WTC11 (cell line): ENCODE measurements around the gene TBL1X.

Experiments used
- JUN ChIP-seq: sonication (generic); formaldehyde crosslinking; IDR thresholded peaks from 2 replicates; pipeline ENCODE4 v1.8.0; 2023; ENCODE audit warnings: mild to moderate bottlenecking, missing genetic modification reagents
- NR2C2 ChIP-seq: sonication (generic); formaldehyde crosslinking; IDR thresholded peaks from 2 replicates; pipeline ENCODE4 v1.8.0; 2022; ENCODE audit warnings: mild to moderate bottlenecking, missing genetic modification reagents
- SP1 ChIP-seq: sonication (generic); formaldehyde crosslinking; conservative IDR thresholded peaks from 2 replicates; pipeline ENCODE4 v1.8.1; 2022; ENCODE audit warnings: missing genetic modification reagents
- TEAD4 ChIP-seq: sonication (generic); formaldehyde crosslinking; IDR thresholded peaks from 2 replicates; pipeline ENCODE4 v1.8.0; 2022; ENCODE audit warnings: mild to moderate bottlenecking, missing genetic modification reagents
- ZNF121 ChIP-seq: sonication (generic); formaldehyde crosslinking; IDR thresholded peaks from 2 replicates; pipeline ENCODE4 v1.8.0; 2023; ENCODE audit warnings: missing genetic modification reagents
- TF ChIP-seq, protein P1 (sequence below): sonication (generic); formaldehyde crosslinking; IDR thresholded peaks from 2 replicates; pipeline ENCODE4 v1.8.1; 2023; ENCODE audit warnings: mild to moderate bottlenecking, missing genetic modification reagents
- TF ChIP-seq, protein P2 (sequence below): fragments of 200-600 bp; IDR thresholded peaks from 2 replicates; pipeline ENCODE4 v1.8.0; 2022; ENCODE audit warnings: antibody characterized with exemption
- TF ChIP-seq, protein P3 (sequence below): sonication (generic); formaldehyde crosslinking; IDR thresholded peaks from 2 replicates; pipeline ENCODE4 v1.8.0; 2022; ENCODE audit warnings: mild to moderate bottlenecking, missing genetic modification reagents
- TF ChIP-seq, protein P4 (sequence below): sonication (generic); formaldehyde crosslinking; IDR thresholded peaks from 2 replicates; pipeline ENCODE4 v1.8.0; 2023; ENCODE audit warnings: missing genetic modification reagents
- TF ChIP-seq, protein P5 (sequence below): sonication (generic); formaldehyde crosslinking; conservative IDR thresholded peaks from 2 replicates; pipeline ENCODE4 v1.8.1; 2023; ENCODE audit warnings: mild to moderate bottlenecking, low read depth, missing genetic modification reagents, moderate library complexity
- TF ChIP-seq, protein P6 (sequence below): sonication (generic); formaldehyde crosslinking; IDR thresholded peaks from 2 replicates; pipeline ENCODE4 v1.8.1; 2023; ENCODE audit warnings: mild to moderate bottlenecking, missing genetic modification reagents, moderate library complexity

DNA sequence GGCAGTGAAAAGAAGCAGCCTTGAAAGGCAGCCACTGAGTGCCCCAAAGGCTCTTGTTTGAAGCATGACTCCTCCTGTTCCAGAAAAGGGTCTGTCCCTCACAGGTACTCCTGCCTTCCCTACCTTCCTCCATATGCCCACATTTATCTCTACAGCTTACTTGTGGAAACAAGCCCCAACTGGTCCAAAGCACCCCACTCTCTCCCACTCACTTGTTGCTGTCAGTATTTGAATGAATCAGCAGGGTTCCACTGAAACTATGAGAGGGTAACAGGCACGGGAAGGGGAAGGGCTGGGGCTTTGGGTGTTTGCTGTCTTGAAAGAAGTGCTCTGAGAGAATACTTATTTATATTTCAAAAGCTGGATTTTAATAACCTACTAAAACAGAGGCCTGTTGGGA, 265.9 kb downstream of the TBL1X start:
- TF ChIP-seq, protein P1, sequence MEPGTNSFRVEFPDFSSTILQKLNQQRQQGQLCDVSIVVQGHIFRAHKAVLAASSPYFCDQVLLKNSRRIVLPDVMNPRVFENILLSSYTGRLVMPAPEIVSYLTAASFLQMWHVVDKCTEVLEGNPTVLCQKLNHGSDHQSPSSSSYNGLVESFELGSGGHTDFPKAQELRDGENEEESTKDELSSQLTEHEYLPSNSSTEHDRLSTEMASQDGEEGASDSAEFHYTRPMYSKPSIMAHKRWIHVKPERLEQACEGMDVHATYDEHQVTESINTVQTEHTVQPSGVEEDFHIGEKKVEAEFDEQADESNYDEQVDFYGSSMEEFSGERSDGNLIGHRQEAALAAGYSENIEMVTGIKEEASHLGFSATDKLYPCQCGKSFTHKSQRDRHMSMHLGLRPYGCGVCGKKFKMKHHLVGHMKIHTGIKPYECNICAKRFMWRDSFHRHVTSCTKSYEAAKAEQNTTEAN (CRISPR knock-in tag) = no peak
- TF ChIP-seq NR2C2 (CRISPR knock-in tag) = no peak
- TF ChIP-seq, protein P2, sequence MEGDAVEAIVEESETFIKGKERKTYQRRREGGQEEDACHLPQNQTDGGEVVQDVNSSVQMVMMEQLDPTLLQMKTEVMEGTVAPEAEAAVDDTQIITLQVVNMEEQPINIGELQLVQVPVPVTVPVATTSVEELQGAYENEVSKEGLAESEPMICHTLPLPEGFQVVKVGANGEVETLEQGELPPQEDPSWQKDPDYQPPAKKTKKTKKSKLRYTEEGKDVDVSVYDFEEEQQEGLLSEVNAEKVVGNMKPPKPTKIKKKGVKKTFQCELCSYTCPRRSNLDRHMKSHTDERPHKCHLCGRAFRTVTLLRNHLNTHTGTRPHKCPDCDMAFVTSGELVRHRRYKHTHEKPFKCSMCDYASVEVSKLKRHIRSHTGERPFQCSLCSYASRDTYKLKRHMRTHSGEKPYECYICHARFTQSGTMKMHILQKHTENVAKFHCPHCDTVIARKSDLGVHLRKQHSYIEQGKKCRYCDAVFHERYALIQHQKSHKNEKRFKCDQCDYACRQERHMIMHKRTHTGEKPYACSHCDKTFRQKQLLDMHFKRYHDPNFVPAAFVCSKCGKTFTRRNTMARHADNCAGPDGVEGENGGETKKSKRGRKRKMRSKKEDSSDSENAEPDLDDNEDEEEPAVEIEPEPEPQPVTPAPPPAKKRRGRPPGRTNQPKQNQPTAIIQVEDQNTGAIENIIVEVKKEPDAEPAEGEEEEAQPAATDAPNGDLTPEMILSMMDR = no peak
- no peak for TF ChIP-seq SP1 (CRISPR knock-in tag)
- no peak for TF ChIP-seq TEAD4
- TF ChIP-seq, protein P3, sequence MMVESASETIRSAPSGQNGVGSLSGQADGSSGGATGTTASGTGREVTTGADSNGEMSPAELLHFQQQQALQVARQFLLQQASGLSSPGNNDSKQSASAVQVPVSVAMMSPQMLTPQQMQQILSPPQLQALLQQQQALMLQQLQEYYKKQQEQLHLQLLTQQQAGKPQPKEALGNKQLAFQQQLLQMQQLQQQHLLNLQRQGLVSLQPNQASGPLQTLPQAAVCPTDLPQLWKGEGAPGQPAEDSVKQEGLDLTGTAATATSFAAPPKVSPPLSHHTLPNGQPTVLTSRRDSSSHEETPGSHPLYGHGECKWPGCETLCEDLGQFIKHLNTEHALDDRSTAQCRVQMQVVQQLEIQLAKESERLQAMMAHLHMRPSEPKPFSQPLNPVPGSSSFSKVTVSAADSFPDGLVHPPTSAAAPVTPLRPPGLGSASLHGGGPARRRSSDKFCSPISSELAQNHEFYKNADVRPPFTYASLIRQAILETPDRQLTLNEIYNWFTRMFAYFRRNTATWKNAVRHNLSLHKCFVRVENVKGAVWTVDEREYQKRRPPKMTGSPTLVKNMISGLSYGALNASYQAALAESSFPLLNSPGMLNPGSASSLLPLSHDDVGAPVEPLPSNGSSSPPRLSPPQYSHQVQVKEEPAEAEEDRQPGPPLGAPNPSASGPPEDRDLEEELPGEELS = no peak
- TF ChIP-seq, protein P4, sequence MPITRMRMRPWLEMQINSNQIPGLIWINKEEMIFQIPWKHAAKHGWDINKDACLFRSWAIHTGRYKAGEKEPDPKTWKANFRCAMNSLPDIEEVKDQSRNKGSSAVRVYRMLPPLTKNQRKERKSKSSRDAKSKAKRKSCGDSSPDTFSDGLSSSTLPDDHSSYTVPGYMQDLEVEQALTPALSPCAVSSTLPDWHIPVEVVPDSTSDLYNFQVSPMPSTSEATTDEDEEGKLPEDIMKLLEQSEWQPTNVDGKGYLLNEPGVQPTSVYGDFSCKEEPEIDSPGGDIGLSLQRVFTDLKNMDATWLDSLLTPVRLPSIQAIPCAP (CRISPR knock-in tag) = no peak
- TF ChIP-seq, protein P5, sequence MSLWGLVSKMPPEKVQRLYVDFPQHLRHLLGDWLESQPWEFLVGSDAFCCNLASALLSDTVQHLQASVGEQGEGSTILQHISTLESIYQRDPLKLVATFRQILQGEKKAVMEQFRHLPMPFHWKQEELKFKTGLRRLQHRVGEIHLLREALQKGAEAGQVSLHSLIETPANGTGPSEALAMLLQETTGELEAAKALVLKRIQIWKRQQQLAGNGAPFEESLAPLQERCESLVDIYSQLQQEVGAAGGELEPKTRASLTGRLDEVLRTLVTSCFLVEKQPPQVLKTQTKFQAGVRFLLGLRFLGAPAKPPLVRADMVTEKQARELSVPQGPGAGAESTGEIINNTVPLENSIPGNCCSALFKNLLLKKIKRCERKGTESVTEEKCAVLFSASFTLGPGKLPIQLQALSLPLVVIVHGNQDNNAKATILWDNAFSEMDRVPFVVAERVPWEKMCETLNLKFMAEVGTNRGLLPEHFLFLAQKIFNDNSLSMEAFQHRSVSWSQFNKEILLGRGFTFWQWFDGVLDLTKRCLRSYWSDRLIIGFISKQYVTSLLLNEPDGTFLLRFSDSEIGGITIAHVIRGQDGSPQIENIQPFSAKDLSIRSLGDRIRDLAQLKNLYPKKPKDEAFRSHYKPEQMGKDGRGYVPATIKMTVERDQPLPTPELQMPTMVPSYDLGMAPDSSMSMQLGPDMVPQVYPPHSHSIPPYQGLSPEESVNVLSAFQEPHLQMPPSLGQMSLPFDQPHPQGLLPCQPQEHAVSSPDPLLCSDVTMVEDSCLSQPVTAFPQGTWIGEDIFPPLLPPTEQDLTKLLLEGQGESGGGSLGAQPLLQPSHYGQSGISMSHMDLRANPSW (CRISPR knock-in tag) = no peak
- TF ChIP-seq, protein P6, sequence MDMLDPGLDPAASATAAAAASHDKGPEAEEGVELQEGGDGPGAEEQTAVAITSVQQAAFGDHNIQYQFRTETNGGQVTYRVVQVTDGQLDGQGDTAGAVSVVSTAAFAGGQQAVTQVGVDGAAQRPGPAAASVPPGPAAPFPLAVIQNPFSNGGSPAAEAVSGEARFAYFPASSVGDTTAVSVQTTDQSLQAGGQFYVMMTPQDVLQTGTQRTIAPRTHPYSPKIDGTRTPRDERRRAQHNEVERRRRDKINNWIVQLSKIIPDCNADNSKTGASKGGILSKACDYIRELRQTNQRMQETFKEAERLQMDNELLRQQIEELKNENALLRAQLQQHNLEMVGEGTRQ (CRISPR knock-in tag) = no peak
- TF ChIP-seq ZNF121 (CRISPR knock-in tag) = no peak
- TF ChIP-seq JUN (CRISPR knock-in tag) = no peak
